ENCODE data around the gene TFCP2L1. TPM values are rescaled to one million over a fixed set of nuclear protein-coding genes. Genes with fewer than 3 reads are reported as not detected.

The TFCP2L1 gene
- total and polyA plus RNA-seq, 2 of the 4 experiments (the other 2 are of a cell fraction) = not detected

GRCh38 chr2:121214296-121214695, 70.7 kb downstream of the TFCP2L1 start:
- BruUV-seq (replicated peaks) = no TSS peak
- Histone ChIP-seq H3K23ac (ENCODE audit: low read depth, low read length) (no peak overlapping the region), H3K36me3 (ENCODE audit: control insufficient read depth, insufficient read depth, low read length) (no peaks in the 10 kb centered on the region), H2BK120ac (ENCODE audit: low read depth, low read length) (no peak overlapping the region), H3K4me3 (ENCODE audit: insufficient read depth, low read depth, low read length) (no peak overlapping the region), H3K4me2 (ENCODE audit: low read depth, low read length) (no peak overlapping the region), H3K27me3 (ENCODE audit: control insufficient read depth, insufficient read depth, low read length) (peaks cover 51% of the 10 kb centered on the region), H2BK5ac (ENCODE audit: low read depth, low read length, poor library complexity, severe bottlenecking) (no peak overlapping the region), H2AK5ac (ENCODE audit: low read depth, low read length) (no peak overlapping the region), H2AK9ac (replicated peaks; ENCODE audit: low read depth, low read length, poor library complexity) (no peak overlapping the region), H2AFZ (replicated peaks; ENCODE audit: low read length, poor library complexity) (no peak overlapping the region), H2BK15ac (ENCODE audit: low read depth, low read length) (no peak overlapping the region), H3K56ac (ENCODE audit: extremely low read depth, insufficient read depth, low read length) (no peak overlapping the region), H4K20me1 (ENCODE audit: insufficient read depth, low read length) (no peaks in the 10 kb centered on the region), H2BK20ac (ENCODE audit: low read depth, low read length) (no peak overlapping the region), H3K18ac (ENCODE audit: low read depth, low read length) (no peak overlapping the region), H3K4me1 (ENCODE audit: control insufficient read depth, insufficient read depth, low read length) (no peaks in the 10 kb centered on the region), H3K4ac (ENCODE audit: low read depth, low read length) (no peak overlapping the region), H3K14ac (replicated peaks; ENCODE audit: low read depth, low read length) (no peak overlapping the region), H3K27ac (ENCODE audit: insufficient read depth, low read length) (no peak overlapping the region), H3K9me1 (ENCODE audit: insufficient read depth, low read length) (no peaks in the 10 kb centered on the region), H4K91ac (ENCODE audit: insufficient read depth, low read depth, low read length) (no peak overlapping the region), H4K8ac (ENCODE audit: low read depth in 2 of 2, low read length in 2 of 2) (no peak overlapping the region), H3K9ac (ENCODE audit: low read depth, low read length) (no peak overlapping the region), H3K79me1 (ENCODE audit: low read depth in 1 of 2, low read length in 2 of 2) (no peaks in the 10 kb centered on the region), H4K5ac (ENCODE audit: low read depth, low read length) (no peak overlapping the region), H3K9me3 (ENCODE audit: control insufficient read depth, insufficient read depth, low read length) (no peaks in the 10 kb centered on the region)
- 58% methylated on average over 3 of the region's 10 CpGs; no CpG with 5 or more reads in 1 of the 2 experiments for WGBS, 2 experiments (ENCODE audit: extremely low coverage in 2 of 2, insufficient read length in 1 of 2)
- in situ Hi-C loops (cut with MboI; ENCODE audit: low sequenced_read_pairs) = no loop called here
- CTCF ChIA-PET = no interaction called here
- DNase-seq (no peak), ATAC-seq (ENCODE audit: low read depth) (no peak)
- intact Hi-C loops (cut with micrococcal nuclease) = no loop called here
- POLR2A ChIA-PET (ENCODE audit: unreplicated experiment) = no interaction called here
- TF ChIP-seq BHLHE40 (IDR thresholded peaks at IDR 0.05; ENCODE audit: low read depth, low read length) (no peak), NFE2L2 (IDR thresholded peaks at IDR 0.05; ENCODE audit: low read depth, low read length) (no peak), ELK1 (IDR thresholded peaks at IDR 0.05; ENCODE audit: borderline replicate concordance, low read depth, low read length) (no peak), USF2 (IDR thresholded peaks at IDR 0.05; ENCODE audit: low read depth, low read length) (no peak), SMC3 (IDR thresholded peaks at IDR 0.05; ENCODE audit: low read depth, low read length) (no peak), FOS (IDR thresholded peaks at IDR 0.05; ENCODE audit: low read depth, low read length) (no peak), MAFK (IDR thresholded peaks at IDR 0.05; ENCODE audit: low read depth, low read length) (no peak)
- dilution Hi-C loops (cut with HindIII; ENCODE audit: low sequenced_read_pairs, unreplicated experiment) = no loop called here
